A673 (cell line): Measurements from ENCODE around the gene PCNX3. TPM values are rescaled to one million over a fixed set of nuclear protein-coding genes. Genes with fewer than 3 reads are reported as not detected.

Experiments used
- BruUV-seq: library from RNA; stranded (reverse); fragments of 400-500 nt; replicated peaks from 2 replicates; lab custom pipeline; 2021; lab: Mats Ljungman, UMichigan
- CTCF ChIA-PET: fragments of 300-600 bp; sonication (Branson Sonifier 250); formaldehyde crosslinking; loops from one replicate; lab custom pipeline; 2022; ENCODE audit warnings: antibody characterized with exemption; lab: Charles Lee
- POLR2A ChIA-PET: fragments of 300-600 bp; sonication (Branson Sonifier 250); formaldehyde crosslinking; loops from one replicate; lab custom pipeline; 2022; ENCODE audit warnings: antibody characterized with exemption; ENCODE audit not compliant: low non-redundant PET; lab: Charles Lee
- DNase-seq: peaks from one replicate; pipeline ENCODE4 v3.0.0-alpha.2; 2015; ENCODE audit warnings: low spot score
- H3K27ac ChIP-seq: fragments of 200-600 bp; sonication (generic); 2 replicates; pipeline ENCODE4 v1.5.1; 2016; ENCODE audit warnings: mixed run types, low read depth, mild to moderate bottlenecking, mixed read lengths, antibody characterized with exemption, low read length; ENCODE audit not compliant: poor library complexity, severe bottlenecking
- H3K27me3 ChIP-seq: fragments of 200-600 bp; sonication (generic); replicated peaks from 2 replicates; pipeline ENCODE4 v1.6.1; 2017; ENCODE audit warnings: mixed run types, low read depth, mild to moderate bottlenecking, mixed read lengths, antibody characterized with exemption, low read length; ENCODE audit not compliant: insufficient read depth, poor library complexity
- H3K36me3 ChIP-seq: fragments of 200-600 bp; sonication (generic); 2 replicates; pipeline ENCODE4 v1.6.1; 2016; ENCODE audit warnings: mixed run types, mild to moderate bottlenecking, mixed read lengths, antibody characterized with exemption, low read length; ENCODE audit not compliant: insufficient read depth, poor library complexity, severe bottlenecking
- H3K4me1 ChIP-seq: fragments of 200-600 bp; sonication (generic); 2 replicates; pipeline ENCODE4 v1.6.1; 2017; ENCODE audit warnings: mixed run types, mild to moderate bottlenecking, mixed read lengths, antibody characterized with exemption, low read length; ENCODE audit not compliant: insufficient read depth, poor library complexity, severe bottlenecking
- H3K4me3 ChIP-seq: fragments of 200-600 bp; sonication (generic); 2 replicates; pipeline ENCODE4 v1.5.1; 2016; ENCODE audit warnings: low read depth, mixed run types, mild to moderate bottlenecking, mixed read lengths, low read length; ENCODE audit not compliant: poor library complexity, severe bottlenecking
- H3K9me3 ChIP-seq: fragments of 200-600 bp; sonication (generic); 2 replicates; pipeline ENCODE4 v1.6.1; 2016; ENCODE audit warnings: mixed run types, low read depth, mild to moderate bottlenecking, mixed read lengths, antibody characterized with exemption, low read length; ENCODE audit not compliant: poor library complexity, severe bottlenecking
- CTCF ChIP-seq: fragments of 300-800, 200-600 bp; sonication (generic); conservative IDR thresholded peaks from 2 replicates; pipeline ENCODE4 v1.5.1; 2017; ENCODE audit warnings: low read depth, mild to moderate bottlenecking, antibody characterized with exemption, low read length, moderate library complexity, mixed read lengths
- EZH2 ChIP-seq: fragments of 200-600 bp; sonication (generic); IDR thresholded peaks from 2 replicates; pipeline ENCODE4 v1.6.1; 2017; ENCODE audit warnings: borderline replicate concordance, low read depth, mild to moderate bottlenecking, mixed read lengths, antibody characterized with exemption, low read length; ENCODE audit not compliant: poor library complexity, severe bottlenecking
- intact Hi-C: fragments of 100-400 bp; cut with micrococcal nuclease; formaldehyde crosslinking; loops from one replicate; pipeline ENCODE4 v1.10.0; 2022; ENCODE audit not compliant: unreplicated experiment
- total RNA-seq: library from RNA; stranded (reverse); gene quantifications from 2 replicates; pipeline ENCODE4 v1.2.3, GENCODE V29; 2021

PCNX3 gene
- total RNA-seq, 1 experiment from 2014 or later, result 68.0 TPM

GRCh38 chr11:65572356-65573051 lies 43.1 kb upstream of the PCNX3 start, which contains the start of gene FAM89B:
TSS of gene FAM89B (plus strand) at chr11:65572538. CDS start at chr11:65572670, 132 bp downstream.
- CTCF ChIA-PET, result interaction anchor here (0.6 to 2.1 kb wide), 5 partner anchors 22 to 175 kb away, joined by 3 to 13 read pairs (median 8); no protein-coding TSS in a partner anchor
- intact Hi-C loops, result loop anchor here (5.0 kb wide), 2 partner anchors 35 to 190 kb away; partner anchors contain the start of gene SLC25A45
- TF ChIP-seq EZH2, result no peak
- TF ChIP-seq CTCF, result no peak
- Histone ChIP-seq H3K4me3 (peak within 1 kb of the TSS; percentile 87), H3K36me3 (peaks cover 6% of the 10 kb centered on the region), H3K4me1 (peaks cover 45% of the 10 kb centered on the region), H3K27ac (peak within 1 kb of the TSS; percentile 92), H3K27me3 (no peaks in the 10 kb centered on the region), H3K9me3 (no peaks in the 10 kb centered on the region)
- BruUV-seq, result no TSS peak
- POLR2A ChIA-PET, result interaction anchor here (0.5 to 0.7 kb wide), 3 partner anchors 29 to 47 kb away, joined by 3 to 12 read pairs (median 4); partner anchors contain the start of gene SCYL1
- peak; percentile 97 for DNase-seq

- Histone ChIP-seq H3K27ac (peak overlapping the region; percentile 75), H3K36me3 (no peaks in the 10 kb centered on the region), H3K27me3 (no peaks in the 10 kb centered on the region), H3K9me3 (no peaks in the 10 kb centered on the region), H3K4me3 (peak overlapping the region; percentile 87), H3K4me1 (peaks cover 45% of the 10 kb centered on the region)
- TF ChIP-seq EZH2, result no peak
- TF ChIP-seq CTCF, result no peak
- no peak for DNase-seq
- BruUV-seq, result no TSS peak
- ChIA-PET CTCF (interaction anchor here (2.1 kb wide), 1 partner anchor 21 kb away, joined by 12 read pairs; no protein-coding TSS in a partner anchor), POLR2A (no interaction called here)
- intact Hi-C loops, result loop anchor here (5.0 kb wide), 2 partner anchors 34 to 191 kb away; partner anchors contain the start of gene SLC25A45
Observed at GRCh38 chr11:65573391-65574079, 42.0 kb upstream of the PCNX3 start.

- Histone ChIP-seq H3K9me3 (no peaks in the 10 kb centered on the region), H3K36me3 (peaks cover 1% of the 10 kb centered on the region), H3K4me3 (peak overlapping the region; percentile 87), H3K27me3 (no peaks in the 10 kb centered on the region), H3K4me1 (peaks cover 45% of the 10 kb centered on the region), H3K27ac (peak overlapping the region; percentile 75)
- TF ChIP-seq CTCF, result peak; percentile 69
- TF ChIP-seq EZH2, result no peak
- no TSS peak for BruUV-seq
- ChIA-PET CTCF (no interaction called here), POLR2A (no interaction called here)
- peak; percentile 94 for DNase-seq
- intact Hi-C loops, result loop anchor here (5.0 kb wide), 2 partner anchors 33 to 192 kb away; partner anchors contain the start of gene SLC25A45
Observed at GRCh38 chr11:65574109-65574810, 41.3 kb upstream of the PCNX3 start.
